GM19467 (cell line): Measurements from ENCODE around the gene AKR1C2.
"Not testable (repeated sequence)": the region's sequence is repeated elsewhere in the genome, so short reads cannot be mapped to it uniquely, and the experiment has no call there.

Source experiments
- ATAC-seq: cut with Tn5 transposase; IDR thresholded peaks from one replicate; pipeline ENCODE4 v1.9.1; 2021; ENCODE audit warnings: mild to moderate bottlenecking, moderate library complexity; ENCODE audit not compliant: unreplicated experiment

The AKR1C2 gene

DNA sequence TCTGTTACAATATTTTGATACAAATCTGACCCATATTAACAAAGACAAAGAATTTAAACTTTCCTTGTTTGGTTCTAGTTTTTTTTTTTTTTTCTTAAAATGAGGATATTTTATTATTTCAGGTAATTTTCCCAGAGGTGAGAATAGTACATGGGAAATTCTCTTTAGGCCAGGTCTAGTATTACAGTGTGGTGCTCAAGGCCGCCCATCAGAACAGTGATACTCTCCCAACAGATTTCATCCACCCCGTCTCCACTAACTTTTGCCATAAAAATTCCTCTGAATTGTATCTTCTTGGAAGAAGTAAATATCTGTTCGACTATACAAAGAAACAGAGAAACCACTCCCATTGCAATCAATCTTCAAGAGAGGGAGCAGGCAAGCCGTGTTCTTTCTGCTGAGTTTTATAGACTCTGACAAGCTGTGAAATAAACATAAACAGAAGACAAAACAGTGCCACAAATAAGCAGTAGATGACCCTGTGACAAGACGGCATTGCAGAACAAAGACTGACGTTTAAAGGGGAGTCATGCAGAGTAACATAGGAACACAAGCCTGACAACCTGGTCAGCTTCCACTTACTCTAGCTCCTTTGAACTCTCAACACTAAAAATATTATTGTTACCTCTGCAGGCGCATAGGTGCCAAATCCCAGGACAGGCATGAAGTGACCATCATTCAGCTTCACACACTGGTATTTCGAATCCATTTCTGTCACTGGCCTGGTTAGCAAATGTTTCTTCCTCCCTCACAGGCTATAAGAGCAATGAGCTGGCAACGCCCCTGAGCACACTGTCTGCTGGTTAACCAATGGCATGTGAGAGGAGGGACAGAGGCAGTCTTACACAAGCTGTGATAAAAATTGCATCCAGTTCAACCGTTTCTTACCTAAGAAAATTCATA is at the start of gene AKR1C2:
AKR1C2 (minus strand) TSS at position 731 of the 903 bp plus-strand sequence; CDS start at position 709, 22 bp downstream.
- not testable (repeated sequence) for ATAC-seq

DNA sequence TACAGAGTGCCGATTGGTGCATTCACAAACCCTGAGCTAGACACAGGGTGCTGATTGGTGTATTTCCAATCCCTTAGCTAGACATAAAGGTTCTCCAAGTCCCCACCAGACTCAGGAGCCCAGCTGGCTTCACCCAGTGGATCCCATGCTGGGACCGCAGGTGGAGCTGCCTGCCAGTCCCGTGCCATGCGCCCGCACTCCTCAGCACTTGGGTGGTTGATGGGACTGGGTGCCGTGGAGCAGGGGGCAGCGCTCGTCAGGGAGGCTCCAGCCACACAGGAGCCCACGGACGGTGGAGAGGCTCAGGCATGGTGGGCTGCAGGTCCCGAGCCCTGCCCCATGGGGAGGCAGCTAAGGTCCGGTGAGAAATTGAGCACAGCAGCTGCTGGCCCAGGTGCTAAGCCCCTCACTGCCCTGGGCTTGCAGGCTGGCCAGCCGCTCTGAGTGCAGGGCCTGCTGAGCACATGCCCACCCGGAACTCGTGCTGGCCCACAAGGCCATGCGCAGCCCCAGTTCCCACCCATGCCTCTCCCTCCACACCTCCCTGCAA is 49.4 kb upstream of the AKR1C2 start:
- not testable (repeated sequence) for ATAC-seq

DNA sequence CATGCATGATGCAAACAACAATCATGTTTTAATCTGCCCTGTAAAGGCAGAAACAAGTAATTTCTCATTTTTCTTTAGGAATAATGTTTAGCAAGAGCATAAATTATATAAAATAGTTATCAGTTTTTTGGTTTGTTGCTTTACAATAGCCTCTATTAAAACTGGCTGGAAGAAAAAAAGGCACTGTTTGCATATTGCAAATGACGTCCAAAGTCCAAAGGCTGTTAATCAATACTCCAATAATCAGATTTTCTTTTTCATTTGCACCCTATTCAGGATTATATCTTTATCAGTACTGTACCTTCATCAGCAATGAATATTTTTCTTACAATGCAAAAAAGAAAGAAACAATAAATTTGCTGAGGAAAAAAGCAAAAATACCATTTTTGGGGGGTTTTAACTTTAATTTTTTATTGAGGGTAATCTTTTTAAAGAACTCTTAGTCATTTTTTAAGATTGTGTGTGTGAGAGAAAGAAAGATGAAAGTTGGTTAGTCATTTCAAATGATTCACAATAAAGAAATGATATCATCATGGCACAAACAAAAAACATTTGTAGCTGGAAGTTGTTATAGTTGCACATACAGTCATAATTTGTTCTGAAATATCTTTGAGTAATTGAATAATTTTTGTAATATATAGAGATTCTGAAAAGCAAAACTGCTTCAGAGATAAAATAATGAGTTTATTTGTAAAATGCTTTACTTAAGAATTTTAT is 44.4 kb upstream of the AKR1C2 start:
- ATAC-seq = no peak

DNA sequence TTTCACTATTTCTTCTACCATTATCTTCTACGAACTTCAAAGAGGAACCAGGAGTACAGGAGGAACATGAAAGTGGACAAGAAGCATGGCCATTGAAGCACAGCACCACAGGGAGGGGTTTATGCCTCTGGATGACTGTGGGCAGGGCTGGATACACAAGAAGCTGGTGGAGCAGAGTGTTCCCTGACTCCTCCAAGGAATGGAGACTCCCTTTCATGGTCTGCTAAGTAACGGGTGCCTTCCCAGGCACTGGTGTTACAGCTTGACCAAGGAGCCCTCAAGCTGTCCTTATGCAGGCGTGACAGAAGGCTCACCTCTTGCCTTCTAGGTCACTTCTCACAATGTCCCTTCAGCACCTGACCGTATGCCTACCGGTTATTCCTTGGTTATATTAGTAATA is 43.4 kb upstream of the AKR1C2 start:
- not testable (repeated sequence) for ATAC-seq

DNA sequence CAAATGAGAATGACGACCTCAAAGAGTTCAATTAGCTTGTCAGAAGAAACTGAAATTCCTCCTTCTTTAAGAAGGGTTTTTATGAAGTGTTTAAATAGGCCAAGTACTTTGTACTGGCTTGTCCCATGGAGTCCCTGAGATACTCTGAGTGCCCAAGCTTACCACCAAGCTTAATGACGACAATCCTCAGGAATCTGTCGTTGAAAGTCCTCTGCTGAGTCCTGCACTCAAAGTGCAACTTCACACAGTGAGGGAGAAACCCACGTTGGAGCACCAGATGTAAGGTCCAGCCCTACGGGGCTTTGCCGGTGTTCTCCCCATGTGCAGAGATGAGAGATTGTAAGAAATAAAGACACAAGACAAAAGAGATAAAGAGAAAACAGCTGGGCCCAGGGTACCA is 42.8 kb upstream of the AKR1C2 start:
- no peak for ATAC-seq

DNA sequence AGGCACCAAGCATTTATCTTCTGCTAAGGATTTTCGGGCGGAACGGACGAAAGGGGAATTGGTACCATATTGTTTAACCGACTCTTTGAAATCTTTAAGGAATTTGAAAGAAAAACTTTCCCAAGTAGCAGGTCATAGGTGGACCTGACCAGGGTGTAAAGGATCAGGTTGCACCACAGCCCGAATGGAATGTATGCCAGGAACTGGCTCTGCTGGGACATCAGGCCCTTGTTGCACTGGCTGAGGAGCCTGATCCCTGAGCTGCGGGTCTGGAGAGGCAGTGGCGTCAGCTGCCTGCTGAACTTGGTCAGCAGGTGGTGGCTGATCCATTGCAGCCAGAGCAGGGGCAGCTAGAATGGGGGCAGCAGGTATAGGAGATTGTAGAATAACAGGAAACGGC is 41.4 kb upstream of the AKR1C2 start:
- no peak for ATAC-seq

DNA sequence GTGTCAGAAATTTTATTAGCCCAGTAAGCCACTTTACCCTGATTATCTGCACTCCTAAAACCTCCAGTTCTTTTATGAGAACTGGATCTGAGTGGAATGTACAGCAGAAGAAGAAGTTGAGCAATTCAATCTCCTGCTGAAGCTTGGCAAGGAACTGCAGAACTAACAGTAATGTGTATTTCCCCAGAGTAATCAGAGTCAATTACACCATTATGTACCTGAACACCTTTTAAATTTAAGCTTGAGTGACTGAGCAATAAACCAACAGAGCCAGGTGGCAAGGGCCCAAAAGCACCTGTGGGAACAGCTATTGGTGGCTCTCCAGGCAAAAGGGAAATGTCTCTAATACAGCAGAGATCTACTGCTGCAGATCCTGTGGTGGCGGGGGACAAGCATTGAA is 40.1 kb upstream of the AKR1C2 start:
- no peak for ATAC-seq

DNA sequence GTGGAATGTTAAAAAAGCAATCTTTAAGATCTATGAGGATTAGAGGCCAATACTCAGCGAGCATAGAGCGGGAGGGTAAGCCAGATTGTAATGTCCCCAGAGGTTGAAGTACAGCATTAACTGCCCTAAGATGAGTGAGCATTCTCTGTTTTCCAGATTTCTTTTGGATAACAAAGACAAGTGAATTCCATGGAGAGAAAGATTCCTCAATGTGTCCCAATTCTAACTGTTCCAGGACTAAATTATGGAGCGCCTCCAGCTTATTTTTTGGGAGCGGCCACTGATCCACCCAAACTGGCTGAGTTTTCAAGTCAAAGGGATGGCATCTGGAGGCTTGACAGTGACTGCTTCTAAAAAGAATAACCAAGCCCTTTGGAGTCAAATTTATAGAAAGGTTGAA is 39.3 kb upstream of the AKR1C2 start:
- ATAC-seq = no peak

DNA sequence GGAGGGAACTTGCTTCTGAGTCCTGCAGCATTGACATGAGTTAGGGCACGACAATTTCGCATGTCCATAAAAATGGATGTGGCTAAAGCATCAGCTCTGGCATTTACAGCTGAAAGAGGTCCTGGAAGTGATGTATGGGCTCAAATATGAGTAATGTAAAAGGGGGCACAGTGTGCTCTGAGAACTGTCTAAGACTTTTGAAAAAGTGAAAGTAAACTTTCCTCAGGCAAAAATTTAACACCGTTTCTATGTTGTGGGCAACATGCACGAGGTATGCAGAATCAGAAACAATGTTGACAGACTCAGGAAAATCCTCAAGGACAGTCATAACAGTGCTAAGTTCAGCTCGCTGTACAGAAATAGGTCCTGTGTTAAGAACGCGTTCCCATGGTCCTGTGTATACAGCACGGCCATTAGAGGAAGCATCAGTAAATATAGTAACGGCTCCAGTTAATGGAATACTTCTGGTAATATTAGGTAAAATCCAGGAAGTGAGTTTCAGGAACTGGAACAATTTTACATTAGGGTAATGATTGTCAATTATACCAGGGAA is 37.9 kb upstream of the AKR1C2 start:
- no peak for ATAC-seq

DNA sequence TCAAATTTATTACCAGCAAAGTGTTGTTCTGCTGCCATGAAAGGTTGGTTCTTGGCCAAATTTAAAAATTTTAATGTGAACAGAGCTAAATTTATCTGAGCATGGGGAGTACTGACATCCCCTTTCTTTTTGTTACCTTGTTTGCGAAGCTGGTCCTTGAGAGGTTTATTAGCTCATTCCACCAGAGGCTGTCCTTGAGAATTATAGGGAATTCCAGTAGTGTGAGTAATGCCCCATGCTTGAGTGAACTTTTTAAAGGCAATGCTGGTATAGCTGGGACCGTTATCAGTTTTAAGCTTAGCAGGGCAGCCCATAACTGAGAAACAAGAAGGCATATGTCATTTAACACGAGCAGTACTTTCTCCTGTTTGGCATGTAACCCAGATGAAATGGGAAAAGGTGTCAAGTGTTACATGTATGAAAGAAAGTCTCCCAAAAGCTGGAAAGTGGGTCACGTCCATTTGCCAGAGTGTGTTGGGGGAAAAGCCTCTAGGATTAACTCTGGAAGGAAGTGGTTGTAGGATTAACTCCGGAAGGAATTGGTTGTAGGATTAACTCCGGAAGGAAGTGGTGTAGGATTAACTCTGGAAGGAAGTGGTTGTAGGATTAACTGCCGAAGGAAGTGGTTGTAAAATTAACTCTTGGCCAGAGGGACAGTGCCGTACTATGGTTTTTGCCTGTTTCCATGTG is 37.3 kb upstream of the AKR1C2 start:
- no peak for ATAC-seq

DNA sequence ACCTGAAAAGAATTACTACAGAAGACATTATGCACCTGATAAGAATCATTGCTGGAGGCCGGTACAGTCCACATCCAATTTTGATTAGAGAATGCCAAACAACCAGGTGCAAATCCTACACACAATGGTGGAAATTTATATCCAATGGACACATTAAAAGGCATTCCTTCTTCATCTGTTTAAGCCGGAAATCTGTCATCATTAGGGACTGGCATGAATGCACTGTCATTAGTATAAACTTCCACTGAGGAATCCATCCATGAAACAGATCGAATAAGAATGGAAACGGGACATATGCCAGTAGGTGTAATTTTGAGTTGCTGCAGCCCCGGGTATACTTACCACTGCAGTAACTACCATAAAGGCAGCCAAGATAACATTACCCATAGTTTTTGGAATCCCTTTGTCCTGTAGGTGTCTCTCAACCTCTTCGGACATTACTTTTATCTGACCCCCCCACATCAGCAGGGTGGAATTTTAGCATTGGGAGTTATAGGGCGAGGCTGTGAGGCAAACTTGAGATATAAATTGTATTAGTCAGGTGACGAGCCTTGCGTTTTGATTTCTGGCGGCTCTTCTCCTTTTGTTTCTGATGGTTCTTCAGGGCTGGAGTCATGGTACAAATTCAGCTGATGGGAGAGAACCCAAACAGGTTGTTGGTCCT is 36.5 kb upstream of the AKR1C2 start:
- ATAC-seq = no peak

DNA sequence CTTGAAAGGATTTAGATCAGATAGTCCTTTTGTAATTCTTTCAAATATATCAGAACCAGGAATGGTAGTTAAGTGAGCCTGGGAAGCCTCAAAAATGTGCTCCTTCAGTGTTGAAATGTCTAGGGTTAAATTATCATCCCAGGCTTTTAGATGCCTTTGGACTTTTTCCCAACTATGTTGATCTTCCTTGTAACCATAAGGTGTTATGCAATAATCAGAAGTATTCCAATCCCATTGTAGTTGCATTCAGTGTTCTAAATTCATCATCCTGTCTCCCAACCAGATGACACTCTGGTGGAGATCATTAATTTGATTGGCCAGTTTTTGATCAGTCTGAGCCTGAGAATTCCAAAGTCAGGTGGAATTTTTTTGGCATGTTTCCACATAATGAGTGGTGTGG is 35.1 kb upstream of the AKR1C2 start:
- no peak for ATAC-seq

DNA sequence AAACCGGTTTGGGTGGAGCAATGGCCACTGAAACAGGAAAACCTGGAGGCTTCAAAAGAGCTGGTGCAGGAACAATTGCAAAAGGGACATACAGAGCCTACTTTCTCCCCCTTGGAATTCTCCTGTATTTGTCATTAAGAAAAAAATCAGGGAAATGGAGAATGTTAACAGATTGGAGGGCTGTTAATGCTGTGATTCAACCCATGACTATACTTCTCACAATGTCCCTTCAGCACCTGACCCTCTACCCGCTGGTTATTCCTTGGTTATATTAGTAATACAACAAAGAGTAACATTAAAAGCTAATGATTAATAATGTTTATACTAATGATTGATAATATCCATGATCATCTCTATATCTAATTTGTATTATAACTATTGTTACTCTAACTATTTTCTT is 34.4 kb upstream of the AKR1C2 start:
- ATAC-seq = no peak

DNA sequence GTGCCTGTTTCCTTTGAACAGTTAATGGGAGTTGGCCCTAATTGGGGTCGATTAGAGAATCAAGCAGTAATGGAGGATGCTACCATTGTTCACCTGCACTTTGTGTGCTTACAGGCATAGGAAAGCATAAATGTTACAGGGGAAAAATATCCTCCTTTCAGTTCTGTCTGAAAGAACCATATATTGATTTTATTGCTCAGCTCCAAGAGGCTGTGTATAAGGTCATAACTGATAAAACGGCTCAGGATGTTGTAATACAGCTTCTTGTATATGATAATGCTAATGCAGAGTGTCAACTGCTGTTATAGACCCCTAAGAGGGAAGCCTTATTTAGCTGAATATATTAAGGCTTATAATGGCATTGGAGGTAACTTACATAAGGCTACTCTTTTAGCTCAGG is 32.9 kb upstream of the AKR1C2 start:
- no peak for ATAC-seq

DNA sequence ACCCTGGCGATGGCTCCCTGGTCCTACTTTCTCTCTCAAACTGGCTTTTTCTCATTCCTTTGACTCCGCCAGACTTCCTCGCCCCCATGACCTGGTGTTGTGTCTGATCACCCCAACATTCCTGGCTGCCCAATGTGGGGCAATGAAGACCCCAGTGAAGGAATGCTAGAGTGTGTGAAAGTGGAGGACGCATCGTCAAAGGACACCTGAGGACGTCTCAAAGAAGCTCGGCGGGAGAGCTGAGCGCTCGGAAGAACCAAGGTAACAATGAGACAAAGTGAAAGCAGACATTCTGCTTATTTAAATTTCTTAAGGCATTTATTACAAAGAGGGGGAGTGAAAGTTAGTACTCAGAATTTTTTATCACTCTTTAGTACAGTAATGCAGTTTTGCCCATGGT is 31.7 kb upstream of the AKR1C2 start:
- ATAC-seq = no peak

DNA sequence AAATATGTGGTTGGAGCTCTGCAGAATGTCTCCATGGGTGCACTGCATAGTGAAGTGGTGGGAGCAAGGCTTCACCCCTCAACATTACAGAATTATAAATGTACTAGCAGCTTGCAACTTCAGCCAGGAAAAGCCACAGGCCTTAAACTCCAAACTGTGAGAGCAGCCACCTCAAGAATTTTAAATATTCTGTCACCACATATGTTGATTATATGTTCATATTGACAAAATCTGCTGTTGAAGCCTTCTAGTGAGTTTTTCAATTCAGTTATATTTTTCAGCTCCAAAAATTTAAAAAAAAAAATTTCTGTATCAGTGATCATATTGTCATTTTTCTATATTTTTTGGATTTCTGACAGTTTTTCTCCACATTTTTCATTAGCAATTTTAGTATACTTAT is 30.9 kb upstream of the AKR1C2 start:
- no peak for ATAC-seq

DNA sequence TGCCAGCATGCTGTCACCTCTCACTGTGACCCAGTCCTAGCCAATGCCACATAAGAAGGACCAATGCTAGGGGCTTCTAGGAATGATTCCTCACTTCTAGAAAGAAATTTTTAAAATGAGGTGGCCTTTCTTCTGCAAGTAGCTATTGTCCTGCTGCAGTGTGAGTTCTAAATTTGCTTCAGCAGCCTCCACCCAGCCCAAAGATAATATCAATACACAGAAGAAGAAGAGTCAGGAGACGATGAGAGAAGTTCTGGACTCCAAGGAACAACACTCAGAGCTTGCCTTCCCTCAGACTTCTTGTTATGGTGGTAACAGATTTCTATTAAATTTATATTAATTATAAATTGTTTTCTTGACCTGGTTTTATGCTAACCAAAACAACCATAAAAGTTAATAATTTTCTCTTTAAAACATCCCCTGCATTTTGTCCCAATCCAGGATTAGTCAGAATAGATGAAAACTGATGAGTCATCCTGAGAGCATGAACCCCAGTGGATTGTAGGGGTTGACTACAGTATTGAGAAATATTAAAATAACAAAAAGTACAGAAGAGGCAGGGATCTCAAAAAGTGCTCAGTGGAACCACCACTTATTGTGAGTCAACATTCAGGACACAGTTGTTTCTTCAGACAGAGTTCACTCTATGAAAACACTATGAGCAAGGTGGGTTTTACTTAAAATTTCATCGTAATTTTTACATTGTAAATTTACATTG is 29.6 kb upstream of the AKR1C2 start:
- ATAC-seq = no peak

DNA sequence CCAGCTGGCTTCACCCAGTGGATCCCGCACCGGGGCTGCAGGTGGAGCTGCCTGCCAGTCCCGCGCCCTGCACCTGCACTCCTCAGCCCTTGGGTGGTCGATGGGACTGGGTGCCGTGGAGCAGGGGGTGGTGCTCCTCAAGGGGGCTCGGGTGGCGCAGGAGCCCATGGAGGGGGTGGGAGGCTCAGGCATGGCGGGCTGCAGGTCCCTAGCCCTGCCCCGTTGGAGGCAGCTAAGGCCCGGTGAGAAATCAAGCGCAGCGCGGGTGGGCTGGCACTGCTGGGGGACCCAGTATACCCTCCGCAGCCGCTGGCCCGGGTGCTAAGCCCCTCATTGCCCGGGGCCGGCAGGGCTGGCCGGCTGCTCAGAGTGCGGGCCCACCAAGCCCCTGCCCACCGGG is 28.8 kb upstream of the AKR1C2 start:
- not testable (repeated sequence) for ATAC-seq

DNA sequence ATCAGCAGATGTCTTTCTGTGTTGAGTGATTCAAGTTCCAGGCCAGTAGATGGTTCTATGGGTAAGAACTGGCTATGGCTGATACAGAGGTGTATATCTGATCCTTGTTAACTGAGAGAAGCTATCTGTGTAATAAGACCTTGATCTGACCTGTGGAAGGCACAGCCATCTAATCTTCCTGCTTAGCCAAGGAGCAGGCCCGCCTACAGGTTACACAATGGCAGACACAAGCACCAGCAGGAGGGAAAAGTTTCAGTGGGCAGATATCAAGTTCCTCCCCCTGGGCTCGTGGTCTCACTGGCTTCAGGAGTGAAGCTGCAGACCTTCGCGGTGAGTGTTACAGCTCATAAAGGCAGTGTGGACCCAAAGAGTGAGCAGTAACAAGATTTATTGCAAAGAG is 27.9 kb upstream of the AKR1C2 start:
- not testable (repeated sequence) for ATAC-seq

DNA sequence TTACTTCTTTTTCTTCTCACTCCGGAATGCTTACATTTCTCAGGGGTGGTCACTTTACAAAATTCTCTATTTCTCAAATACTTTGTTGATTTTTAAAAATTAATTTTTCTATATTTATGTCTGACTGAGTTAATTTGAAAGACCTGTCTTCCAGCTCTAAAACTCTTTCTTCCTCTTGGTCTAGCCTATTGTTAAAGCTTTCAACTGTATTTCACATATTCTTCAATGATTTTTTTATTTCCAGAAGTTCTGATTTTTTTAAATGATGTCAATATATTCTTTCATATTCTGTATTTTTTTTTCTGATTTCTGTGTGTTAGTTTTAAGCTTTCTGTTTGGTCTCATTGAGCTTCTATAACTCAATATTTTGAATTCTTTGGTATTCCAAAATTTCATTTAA is 27.3 kb upstream of the AKR1C2 start:
- no peak for ATAC-seq
